ENCODE measurements around the gene LCN6.
A peak's percentile ranks its signal among the peaks of the same experiment; 100 is the strongest.
"Not testable (repeated sequence)": the region's sequence is repeated elsewhere in the genome, so short reads cannot be mapped to it uniquely, and the experiment has no call there.

The LCN6 gene

GRCh38 chr9:136782452-136782851 is 34.1 kb upstream of the LCN6 start:
- DNase-seq = no peak

- no peak for DNase-seq
Observed at GRCh38 chr9:136779808-136780207, 31.5 kb upstream of the LCN6 start.

DNA sequence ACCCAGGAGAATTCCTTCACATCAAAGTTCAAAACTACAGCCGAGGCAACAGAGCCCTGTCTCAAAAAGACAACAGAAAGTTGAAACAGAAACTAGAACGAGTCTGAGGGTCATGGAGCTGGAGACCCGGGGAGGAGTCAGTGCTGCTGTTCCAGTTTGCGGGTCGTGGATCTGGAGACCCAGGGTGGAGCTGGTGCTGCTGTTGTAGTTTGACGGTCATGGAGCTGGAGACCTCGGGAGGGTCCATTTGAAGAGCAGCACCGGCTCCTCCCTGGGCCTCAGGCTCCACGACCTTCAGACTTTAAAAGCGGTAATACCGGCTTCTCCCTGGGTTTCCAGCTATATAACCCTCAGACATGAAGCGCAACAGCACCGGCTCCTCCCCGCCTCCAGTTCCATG is 29.0 kb upstream of the LCN6 start:
- DNase-seq = no peak

DNA sequence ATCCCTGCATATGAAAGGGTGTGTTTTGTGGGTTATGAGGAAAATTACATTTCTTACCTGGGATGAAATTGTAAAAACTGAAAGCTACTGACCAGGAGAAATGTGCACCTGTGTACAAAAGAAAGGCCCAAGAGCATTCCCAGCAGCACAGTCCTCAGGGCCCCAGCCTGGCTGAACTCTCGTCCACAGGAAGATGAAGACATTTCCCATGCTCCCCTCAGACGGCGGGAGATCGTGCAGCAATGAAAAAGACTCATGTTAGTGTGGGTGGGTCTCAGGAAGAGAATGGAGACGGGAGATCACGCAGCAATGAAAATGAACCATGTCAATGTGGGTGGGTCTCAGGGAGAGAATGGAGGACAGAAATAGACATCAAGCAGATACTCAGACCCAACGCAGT is 28.6 kb upstream of the LCN6 start:
- DNase-seq = no peak

DNA sequence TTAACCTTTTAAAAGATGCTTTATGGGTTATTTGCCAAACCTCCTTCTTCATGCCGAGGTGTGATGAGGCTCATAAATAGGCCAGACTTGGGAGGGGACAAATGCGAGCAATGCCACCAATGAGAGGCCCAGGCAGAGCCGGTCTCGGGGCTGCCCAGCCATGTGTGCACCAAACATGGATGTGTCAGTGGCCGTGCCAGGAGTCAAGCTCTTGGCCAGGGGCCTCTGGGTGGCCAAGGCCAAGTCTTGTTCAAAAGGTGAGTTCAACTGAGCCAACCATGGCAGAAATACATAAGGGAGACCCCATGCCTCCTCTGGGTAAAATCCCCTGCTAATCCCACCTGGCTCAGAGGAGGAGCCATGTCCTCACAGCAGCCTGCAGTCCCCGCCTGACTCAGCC is 26.9 kb upstream of the LCN6 start:
- no peak for DNase-seq

DNA sequence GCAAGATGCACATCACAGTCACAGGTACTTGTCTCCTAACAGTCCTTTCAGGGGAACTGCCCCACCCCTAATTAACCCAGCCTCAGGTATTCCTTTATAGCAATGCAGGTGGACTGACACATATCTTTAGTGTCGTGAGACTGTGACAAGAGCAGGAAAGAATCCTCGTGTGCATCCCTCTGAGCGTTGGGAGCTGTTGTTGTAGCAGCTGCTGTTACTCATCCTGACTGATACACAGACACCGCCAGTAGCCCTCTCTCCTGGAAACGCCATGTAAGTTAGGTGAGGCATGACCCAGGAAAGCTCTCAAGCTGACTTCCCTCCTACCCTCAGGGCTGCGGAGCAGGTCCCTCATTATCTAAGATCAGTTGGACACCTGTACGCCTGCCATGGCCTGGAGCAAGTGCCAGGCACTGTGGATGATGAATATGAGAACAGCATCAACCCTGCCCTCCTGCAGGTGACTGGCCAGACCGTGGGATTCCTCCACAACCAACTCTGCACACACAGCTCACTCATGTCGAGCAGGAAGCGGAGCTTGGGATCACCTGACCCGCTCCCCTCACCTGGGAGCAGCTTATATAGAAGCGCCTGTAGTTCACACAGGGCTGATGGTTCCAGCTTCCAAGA is 26.2 kb upstream of the LCN6 start:
- no peak for DNase-seq

- no peak for DNase-seq
Observed at GRCh38 chr9:136773386-136774044, 25.2 kb upstream of the LCN6 start.

DNA sequence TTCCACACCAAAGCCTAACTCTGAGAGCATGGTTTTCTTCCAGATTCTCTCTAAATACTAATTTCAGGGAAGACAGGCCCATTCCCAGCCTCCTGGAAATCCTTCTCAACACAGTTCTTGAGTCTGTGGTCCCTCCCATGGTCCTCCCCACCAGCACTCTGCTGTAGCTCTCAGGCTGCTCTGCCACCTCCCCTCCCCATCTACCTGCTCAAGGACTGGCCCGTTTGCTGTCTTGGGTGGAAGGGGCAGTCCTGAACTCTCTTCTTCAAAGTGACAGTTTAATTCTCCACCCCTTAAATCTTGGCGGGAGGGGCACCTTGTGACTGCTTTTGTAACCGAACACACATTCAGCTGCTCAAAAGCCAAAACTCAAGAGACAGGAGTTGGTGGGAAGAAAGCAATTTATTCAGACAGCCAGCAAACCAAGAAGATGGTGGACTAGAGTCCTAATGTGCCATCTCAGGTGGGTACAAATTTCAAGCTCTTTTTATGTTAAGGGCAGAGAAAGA is 23.6 kb upstream of the LCN6 start:
- DNase-seq = no peak

GRCh38 chr9:136769710-136770191 is 21.4 kb upstream of the LCN6 start:
- peak; percentile 75 for DNase-seq

DNA sequence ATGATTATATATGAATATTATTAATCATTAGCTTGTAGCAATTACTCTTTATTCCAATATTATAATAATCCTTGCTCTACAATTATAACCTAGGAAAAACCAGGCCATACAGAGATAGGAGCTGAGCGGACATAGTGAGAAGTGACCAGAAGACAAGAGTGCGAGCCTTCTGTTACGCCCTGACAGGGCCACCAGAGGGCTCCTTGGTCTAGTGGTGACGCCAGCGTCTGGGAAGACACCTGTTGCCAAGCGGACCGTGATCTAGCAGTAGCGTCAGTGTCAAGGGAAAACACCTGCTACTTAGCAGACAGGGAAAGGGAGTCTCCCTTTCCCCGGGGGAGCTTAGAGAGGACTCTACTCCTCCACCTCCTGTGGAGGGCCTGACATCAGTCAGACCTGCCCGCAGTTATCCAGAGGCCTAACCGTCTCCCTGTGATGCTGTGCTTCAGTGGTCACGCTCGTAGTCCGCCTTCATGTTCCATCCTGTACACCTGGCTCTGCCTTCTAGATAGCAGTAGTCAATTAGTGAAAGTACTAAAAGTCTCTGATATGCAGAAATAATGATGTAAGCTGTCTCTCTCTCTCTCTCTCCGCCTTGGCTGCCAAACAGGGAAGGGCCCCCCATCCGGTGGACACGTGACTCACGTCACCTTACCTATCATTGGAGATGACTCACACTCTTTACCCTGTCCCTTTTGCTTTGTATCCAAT is 18.2 kb upstream of the LCN6 start:
- peak; percentile 75 for DNase-seq

GRCh38 chr9:136765745-136766409 is 17.6 kb upstream of the LCN6 start:
- DNase-seq = not testable (repeated sequence)

- DNase-seq = no peak
Observed at GRCh38 chr9:136765041-136765440, 16.7 kb upstream of the LCN6 start.

DNA sequence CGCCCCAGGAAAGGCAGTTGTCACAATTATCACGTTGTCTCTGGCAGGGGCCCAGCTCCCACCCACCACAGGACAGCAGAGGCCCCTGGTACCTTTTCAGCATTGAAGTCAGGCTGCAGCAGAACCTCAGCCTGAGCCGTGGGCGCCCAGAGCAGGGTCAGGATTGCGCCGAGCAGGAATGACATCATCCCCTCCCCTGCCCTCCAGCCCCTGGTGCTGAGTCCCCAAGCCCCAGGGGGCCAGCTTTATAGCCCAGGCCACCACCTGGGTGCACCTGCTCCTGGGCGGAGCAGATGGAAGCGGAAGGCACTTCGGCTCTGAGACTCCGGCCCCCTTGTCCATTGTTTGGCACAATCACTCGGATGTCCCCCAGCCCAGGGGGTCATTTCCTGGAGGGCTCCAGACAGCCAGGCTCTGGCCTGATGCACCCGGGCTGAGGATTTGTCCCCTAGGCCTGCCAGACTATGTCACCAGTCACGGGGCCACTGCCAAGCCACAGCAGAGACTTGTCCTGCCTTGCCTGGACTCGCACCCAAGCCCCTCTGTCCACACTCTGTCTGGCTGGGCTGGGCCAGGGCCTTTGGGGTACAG is 16.1 kb upstream of the LCN6 start, which contains the start of gene LCN15:
Gene LCN15 (minus strand): TSS at position 218 of the 591 bp plus-strand sequence. CDS start 30 bp downstream, at position 188.
- no peak for DNase-seq

DNA sequence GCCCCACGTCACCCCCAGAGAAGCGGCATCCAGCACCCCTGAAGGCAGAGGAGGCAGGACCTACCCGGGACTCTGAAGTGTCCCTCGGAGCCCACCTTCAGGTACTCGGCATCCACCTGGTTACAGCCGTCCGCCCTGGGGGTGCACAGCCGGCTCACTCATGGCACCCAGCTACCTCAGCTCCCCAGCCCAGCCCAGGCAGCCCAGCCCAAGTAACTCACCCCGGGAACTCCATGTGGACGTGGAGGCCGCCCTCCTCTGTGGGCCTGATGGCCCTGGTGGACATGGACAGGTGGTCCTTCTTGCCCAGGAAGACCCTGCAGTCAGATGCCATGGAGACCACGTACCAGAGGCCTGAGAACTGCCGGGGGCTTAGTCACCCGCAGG is 15.3 kb upstream of the LCN6 start:
- no peak for DNase-seq

DNA sequence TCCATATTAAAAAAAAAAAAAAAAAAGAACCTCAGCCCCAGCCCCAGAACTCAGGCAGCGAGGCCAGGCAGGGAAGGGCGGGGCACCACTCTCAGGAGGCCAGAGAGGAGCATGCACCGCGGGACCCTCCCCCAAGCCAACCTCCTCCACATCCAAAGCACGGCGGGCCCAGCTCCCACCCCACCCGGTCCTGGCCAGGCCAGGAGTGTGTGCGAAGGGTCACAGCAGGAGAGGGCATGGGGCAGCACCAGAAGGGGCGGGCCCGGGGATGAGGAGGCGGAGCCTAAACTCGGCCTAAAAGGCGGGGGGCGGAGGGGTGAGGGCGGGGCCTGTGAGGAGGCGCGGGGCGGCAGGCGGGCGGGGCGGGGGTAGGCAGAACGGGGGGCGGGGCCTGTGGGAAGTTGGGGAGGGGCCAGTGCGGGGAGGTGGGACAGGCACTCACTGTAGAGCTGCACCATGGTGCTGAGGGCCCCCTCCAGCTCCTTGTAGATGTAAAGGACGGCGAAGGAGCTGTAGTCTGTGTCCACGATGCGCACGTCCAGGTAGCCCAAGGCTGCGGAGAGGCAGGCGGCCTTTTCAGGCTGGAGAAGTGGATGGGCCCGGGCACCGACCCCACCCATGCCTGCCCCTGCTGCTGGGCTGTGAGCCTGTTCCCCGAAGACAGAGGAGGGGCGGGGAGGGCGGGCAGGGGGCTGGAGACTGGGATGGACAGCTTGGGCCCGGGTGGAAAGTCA is 14.8 kb upstream of the LCN6 start:
- DNase-seq = peak; percentile 79

DNA sequence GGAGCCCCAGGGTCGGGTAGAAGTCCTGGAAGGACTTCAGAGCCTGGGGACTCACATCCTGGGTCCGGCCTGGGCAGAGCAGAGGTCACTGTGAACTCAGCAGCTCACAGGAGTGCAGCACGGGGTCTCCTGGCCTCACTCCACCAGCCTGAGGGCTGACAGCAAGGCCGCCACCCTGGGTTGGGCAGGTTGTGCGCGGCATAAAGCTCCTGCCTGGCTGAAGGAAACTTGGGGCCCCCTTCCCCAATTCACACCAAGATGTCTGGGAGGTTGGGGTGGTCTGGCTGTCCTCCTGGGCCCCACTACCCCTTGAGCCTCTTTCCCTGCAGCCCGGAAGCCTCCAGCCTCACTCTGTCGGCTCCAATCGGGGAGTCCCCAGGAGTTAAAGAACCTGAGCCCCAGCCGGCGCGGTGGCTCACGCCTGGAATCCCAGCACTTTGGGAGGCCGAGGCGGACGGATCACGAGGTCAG is 13.9 kb upstream of the LCN6 start:
- DNase-seq = no peak

DNA sequence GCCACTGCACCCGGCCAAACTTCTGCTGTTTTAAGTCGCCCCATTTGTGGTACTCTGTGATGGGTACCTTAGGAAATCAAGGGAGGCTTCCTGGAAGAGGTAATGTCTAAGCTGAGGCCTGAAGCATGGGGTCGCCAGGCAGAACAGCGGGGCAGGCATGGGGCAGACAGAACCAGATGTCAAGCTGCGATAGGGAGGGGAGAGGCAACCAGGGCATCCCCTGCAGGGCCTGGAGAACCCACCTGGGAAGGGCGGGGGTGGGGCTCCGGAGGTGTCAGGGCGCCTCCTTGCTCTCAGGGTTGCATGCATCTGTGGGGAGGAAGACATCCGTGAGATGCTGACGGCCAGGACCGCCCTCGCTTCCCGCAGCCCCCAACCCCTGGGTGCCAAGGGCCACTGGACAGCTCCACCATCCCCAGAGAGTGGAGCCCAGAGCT is 13.2 kb upstream of the LCN6 start:
- no peak for DNase-seq

DNA sequence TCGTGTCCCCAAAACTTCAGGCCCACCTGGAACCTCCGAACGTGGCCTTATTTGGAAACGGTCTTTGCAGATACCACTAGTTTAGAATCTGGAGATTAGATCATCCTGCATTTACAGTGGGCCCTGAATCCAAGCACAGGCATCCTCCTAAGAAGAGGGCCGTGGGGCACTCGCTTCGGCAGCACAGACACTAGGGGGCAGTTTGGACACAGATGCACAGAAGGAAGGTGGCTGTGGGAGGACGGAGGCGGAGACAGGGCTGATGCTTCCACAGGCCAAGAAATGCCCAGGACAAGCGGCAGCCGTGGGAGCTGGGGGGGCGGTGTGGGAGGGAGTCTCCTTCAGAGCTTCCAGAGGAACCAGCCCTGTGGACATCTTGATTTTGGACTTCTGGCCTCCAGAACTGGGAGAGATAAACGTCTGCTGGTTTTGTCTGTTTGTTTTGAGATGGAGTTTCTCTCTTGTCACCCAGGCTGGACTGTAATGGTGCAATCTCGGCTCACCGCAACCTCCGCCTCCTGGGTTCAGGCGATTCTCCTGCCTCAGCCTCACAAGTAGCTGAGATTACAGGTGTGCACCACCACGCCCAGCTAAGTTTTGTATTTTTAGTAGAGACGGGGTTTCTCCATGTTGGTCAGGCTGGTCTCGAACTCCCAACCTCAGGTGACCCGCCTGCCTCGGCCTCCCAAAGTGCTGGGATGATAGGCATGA is 12.7 kb upstream of the LCN6 start:
- peak; percentile 73 for DNase-seq

DNA sequence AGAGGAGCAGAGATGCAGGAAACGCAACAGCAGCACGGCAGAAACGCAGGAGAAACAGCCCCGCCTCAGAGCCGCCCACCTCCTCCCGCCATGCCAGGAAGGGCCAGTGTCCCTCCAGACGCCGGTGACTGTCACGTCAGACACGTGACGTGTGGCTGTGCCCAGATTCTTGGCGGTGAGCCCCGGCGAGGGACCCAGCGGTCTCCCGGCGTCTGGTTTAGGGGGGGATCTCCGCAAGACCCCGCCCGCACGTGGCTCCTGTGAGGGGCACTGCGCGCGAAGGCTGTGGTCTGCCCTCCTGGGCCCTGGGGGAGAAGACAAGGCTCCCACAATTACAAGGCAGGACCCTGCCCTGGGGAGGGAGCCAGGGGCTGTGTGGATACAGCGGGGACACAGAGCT is 12.1 kb upstream of the LCN6 start:
- no peak for DNase-seq

GRCh38 chr9:136759436-136760325 is 11.4 kb upstream of the LCN6 start:
- no peak for DNase-seq

Measured in eye (tissue), 1 donor.